GM19372 (cell line): ENCODE data around the gene ALG9.
"Not testable (repeated sequence)": the region's sequence is repeated elsewhere in the genome, so short reads cannot be mapped to it uniquely, and the experiment has no call there.

Source experiments
- ATAC-seq: cut with Tn5 transposase; IDR thresholded peaks from one replicate; pipeline ENCODE4 v1.9.1; 2021; ENCODE audit warnings: mild to moderate bottlenecking, low read depth, moderate library complexity; ENCODE audit not compliant: unreplicated experiment

Gene ALG9

DNA sequence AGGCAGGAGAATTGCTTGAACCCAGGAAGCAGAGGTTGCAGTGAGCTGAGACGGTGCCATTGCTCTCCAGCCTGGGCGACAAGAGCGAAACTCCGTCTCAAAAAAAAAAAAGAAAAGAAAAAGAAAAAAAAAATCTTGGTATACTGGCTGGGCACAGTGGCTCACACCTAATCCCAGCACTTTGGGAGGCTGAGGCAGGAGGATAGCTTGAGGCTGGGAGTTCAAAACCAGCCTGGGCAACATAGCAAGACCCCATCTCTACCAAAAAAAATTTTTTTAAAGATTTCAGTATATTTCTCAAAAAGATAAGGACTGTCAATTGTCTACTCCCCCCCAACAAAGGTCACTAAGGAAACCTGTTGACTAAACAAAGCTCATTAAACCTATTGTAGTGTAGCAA is 13.7 kb upstream of the ALG9 start:
- not testable (repeated sequence) for ATAC-seq

DNA sequence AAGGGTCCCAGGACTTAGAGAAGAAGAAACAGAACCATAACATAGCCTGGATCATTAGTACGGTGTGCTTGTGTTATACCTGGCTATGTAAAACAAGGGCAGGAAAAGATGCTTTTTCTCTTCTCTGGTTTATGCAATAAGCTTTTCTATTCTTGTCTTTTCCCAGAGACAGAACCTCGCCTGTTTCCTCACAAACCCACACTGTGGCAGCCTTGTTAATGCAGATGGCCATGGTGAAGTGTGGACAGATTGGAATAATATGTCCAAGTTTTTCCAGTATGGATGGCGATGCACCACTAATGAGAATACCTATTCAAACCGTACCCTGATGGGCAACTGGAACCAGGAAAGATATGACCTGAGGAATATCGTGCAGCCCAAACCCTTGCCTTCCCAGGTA is 10.8 kb upstream of the ALG9 start:
- ATAC-seq, result no peak

DNA sequence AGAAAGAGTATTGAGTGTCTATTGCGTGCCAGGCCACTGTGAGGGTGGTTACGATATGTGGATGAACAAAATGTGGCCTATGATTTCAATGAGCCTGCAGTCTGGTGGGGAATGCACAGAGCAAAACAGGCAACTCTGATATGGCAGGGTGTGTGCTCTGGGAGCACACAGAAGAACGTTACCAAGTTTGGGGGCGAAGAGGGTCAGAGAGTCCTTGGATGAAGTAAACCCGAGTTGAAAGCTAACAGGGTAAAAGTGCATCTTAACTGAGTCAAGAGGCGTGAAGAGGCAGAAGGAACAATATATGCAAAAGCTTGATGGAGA is 8.2 kb upstream of the ALG9 start:
- no peak for ATAC-seq

DNA sequence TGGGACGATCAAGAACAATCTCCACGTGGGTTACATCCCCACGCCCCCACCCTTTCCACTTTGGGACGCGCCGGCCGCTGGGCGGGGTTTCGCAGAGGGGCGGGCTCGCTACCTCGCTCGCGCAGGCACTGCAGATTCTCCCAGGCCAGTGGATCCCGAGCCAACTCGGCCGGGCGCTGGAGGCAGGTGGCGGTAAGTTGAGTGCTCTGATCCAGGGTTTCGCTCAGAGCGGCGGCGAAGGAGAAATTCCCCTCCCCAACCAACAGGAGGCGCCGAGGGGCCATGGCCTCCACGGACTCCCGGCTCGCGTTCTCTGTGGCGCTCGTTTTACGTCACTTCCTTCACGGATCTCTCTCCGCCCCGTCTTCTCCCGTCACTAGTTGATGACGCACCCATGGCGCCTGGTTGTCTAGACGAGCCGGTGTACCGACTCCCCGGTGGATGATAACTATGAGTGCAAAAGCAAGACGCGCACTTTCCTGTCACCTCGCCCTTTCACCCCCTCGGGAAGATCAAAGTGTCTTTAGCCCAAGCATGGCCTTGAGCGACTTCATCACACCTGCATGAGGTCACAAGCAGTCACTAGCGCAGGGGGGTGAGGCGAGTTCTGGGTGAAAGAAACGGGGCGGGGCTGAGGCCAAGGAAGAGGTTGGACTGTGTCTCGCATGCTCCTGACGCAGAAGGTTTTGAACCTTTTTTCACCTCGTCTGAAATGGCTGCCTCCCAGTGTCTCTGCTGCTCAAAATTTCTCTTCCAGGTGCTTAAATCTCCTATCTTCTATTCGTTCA is 7.7 kb upstream of the ALG9 start, which contains the start of the genes CFAP68 and FDXACB1:
Gene CFAP68, plus strand, starts transcription at position 693 of the 788 bp plus-strand sequence. Its CDS starts 20 bp downstream, at position 713.
Gene FDXACB1, minus strand, starts transcription at position 317 of the 788 bp plus-strand sequence. Its CDS starts 33 bp downstream, at position 284.
- peak; percentile 90 for ATAC-seq

DNA sequence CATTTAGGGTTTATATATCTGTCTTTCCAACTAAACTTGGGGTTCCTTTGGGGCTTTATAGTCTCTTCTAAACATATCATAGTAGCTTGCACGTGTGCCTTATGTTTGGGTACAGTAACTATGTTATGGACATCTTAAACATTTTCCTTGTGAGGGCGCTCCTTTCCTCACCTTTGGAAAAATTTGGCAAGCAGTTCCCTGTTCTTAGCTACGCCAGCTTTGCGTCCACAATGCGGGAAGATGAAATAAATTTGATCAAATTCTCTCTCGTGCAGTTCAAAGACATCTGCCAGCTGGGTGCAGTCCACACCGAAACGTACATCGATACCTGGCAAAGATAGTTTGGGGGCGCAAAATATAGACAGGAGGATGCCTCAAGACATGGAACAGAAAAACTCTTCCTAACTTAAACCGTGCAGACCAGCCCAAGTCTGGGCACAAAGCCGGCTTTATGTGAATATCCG is 7.0 kb upstream of the ALG9 start:
- peak; percentile 3 for ATAC-seq

DNA sequence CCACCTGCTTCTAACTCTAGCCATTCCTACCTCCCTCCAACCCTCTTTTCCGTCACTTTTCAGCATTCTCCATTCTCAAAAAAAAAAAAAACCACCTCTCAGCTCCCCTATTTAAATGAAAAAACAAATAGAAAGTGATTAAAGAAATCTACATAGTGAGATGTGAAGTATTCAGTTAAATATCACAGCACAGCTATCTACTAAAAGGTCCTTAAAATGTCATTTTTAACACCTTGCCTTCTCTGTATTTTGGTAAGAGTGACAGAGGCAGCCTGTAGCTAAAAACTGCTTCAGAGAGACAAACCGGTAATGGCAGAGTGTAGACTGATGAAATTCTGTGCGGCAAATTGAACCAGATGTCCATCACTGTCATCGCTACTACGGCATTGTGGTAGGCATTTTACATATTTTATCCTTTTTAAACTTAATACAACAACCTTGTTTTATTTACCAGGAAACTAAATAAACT is 346 bp upstream of the ALG9 start:
- no peak for ATAC-seq

DNA sequence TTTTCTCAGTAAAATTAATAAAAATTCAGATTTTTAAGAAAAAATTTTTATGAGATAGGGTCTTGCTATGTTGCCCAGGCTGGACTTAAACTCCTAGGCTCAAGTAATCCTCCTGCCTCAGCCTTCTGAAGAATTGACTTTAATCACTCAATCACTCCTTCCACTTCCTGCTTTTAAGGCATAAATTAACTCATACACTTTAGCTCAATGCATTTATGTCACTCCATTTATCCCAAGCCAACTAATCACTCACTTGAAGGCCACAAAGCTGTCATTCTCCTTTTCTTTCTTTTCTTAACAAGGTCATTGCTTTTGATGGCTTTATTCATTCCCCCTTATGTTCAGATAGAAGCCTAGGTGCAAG is 877 bp downstream of the ALG9 start:
- peak; percentile 20 for ATAC-seq

DNA sequence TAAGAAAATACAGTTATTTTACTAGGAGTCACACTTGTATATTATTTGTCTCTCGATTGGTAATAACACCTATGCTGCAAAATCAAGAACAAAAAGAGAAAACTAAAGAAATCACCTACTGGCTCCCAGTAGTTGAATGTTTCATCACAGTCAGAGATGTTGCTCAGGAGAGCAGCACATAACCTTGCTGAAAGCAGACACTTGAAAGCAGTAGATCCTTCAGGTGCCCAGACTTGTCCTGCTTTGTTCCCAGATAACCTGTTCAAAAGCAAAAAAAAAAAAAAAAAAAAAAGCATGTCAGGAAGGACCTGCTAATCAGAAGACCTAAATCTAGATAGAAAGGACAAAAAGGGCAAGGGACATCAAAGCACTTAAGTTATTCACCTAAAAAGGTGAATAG is 1.3 kb downstream of the ALG9 start:
- ATAC-seq, result no peak

DNA sequence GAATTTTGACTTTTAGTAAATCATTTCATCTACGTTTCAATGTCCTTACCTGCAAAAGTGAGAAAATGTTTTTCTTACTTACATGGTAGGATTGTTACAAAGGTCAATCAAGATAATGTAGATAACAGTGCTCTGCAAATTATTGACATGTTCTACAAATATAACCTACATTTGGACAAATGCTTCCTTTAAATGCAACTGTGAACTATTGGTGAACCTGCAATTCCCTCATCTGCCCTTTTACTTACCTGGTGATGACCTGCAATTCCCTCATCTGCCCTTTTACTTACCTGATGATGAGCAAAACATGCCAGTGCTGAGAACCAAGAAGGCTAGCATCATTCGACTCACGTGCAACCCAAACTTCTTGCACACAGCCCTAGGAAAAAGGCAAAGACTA is 11.1 kb downstream of the ALG9 start:
- ATAC-seq, result no peak

DNA sequence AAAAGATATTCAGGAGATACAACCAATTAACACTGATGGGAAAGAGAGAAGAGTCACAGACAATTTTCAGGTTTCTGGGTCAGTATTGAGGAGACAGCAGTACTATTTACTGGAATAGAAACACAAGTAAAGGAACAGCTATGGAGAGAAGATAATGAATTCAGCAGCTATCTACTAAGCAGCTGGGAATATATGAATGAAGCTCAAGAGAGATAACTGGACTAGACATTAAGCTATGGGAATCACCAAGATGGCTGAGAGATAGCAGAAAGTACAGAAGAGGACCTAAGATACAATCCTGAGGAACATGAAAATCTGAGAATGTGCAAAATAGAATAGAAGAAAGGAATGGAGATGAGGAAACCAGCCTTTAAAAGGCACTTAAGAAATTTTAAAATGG is 15.9 kb downstream of the ALG9 start:
- no peak for ATAC-seq

DNA sequence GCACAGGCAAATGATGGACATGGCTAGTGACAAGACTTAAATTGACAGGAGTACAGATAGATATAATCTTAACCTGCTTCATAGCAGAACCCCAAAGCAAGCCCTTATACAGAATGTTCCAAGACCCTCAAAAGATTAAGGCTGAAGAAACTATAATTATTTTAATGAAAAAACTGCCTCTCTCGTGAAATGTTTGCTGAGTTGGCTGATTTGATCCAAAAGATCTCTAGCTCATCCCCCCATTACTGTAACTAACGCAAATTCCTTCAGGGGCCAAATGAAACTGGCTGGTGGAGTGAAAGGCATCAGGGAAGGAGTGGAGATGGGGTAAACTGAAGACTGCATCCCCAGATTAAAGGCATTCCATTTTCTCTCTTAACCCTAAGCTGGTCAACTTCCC is 19.3 kb downstream of the ALG9 start:
- no peak for ATAC-seq

DNA sequence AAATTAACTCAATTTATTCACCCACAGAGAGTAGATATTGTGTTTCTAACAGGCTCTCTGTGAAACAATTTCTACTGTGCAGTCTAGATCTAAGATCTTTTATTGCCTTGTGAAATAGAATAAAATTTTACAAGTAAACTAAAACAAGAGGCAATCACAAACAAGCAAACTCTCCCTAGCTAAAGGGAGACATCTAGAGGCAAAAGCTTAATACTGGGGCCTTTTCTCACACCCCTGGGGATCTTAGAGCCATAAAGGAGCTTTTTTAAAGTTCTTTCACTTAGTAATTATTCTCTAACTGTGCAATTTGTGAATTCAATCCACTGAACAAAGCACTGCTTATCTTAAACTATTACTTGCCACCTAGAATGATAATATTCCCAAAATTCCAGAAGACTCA is 19.7 kb downstream of the ALG9 start:
- ATAC-seq, result no peak

DNA sequence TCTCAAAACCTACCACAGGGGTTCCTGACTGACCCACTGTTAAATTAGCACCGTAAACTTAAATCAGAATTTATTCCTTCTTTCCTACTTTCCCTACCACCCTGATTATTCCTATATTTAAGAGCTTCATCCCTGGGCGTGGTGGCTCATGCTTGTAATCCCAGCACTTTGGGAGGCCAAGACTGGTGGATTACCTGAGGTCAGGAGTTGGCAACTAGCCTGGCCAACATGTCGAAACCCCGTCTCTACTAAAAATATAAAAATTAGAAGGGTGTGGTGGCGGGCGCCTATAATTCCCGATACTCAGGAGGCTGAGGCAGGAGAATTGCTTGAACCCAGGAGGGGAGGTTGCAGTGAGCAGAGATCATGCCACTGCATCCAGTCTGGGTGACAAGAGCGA is 20.3 kb downstream of the ALG9 start:
- no peak for ATAC-seq

DNA sequence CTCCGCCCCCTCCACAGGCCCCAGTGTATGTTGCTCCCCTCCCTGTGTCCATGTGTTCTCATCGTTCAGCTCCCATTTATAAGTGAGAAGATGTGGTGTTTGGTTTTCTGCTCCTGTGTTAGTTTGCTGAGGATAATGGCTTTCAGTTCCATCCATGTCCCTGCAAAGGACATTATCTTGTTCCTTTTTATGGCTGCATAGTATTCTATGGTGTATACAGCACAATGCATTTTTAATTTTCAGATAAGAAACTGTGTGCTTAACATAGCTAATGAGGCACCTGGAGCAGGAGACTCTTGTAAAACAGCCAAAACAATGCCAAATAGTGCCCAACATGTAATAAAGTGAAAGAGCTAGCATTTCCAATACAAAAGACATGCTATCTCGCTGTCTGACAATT is 21.8 kb downstream of the ALG9 start:
- no peak for ATAC-seq

DNA sequence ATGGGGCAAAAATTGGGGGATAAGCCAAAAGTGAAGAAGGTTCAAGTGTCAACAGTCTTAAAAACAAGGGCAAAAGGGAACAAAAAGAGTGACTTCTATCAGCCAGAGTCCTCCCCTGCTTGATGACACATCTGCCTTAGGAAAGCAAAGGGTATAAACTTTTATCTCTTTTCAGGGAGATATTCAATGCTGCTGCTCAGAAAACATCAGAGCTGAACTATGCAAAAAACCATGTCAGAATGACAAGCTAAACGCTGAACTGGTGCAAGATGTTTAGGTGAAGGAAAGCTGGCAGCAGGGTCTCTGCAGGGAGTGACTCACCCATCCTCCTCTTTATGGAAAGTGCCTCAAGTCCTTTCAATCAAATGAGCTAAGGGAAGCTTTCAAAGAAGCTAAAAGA is 24.7 kb downstream of the ALG9 start:
- no peak for ATAC-seq

DNA sequence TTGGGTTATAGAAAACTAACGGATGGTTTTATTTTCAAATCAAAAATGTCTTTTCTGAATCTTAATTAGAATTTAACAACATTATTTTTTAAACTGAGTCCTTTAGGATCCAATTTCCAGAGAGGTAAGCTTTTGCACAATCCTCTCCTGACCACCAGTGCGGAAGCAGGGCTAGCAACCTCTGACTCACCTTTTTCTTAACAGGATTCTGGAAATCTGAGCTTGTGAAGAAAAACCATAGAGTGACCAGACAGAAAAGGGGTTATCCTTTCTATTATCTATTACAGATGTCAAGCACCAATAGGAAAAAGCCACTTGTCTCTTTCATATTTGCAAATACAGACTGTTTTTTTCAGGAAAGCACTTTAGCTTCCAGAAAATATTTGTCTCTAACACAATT is 25.3 kb downstream of the ALG9 start:
- ATAC-seq, result no peak

DNA sequence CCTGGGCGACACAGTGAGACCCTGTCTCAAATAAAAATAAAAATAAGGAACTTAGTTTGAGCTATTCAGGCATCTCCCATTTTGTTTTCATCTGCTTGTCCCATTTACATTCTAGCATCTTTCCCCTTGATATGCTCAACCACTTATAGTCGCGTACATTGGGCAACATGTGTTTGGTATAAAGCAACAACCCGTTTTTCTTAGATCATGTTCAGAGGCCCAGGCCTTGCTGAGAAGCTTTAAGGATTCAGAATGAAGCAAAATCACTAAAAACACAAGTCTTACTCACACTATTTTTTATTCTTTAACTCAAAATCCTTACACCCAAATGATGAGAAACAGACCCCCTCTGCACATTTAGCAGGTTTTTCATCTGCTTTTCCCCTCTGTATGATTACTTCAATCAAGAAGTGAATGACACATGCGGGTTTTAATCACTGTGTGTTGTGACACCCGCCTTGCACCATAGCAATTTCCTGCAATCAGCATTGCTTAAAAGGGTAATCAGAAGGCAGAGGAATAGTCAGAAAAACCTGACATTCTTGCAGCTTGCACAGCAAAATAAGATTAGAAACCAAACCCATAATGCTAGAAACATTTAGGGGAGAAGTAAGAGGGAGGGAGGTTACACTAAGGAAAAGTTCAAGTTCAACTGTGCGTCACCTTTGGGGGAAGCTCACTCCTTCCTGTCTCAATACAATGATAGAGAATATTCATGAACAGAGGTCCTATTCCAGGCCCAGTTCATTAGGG is 25.9 kb downstream of the ALG9 start:
- no peak for ATAC-seq

DNA sequence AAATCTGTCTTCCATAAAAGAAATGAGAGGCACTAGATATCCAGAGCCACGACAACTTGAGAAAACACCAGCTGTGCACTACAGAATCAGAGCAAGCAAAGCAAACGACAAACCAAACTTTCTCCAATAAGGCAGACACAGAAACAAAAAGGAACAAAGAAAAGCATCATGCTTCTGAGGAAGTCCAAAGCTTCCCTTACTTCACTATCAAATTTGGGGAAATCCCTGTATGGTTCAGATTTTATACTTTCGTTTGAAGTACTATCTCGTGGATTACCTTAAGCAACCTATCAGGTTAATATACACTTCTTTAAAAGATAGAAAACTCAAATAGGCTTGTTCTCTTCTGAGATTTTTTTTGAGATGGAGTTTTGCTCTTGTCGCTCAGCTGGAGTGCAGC is 27.7 kb downstream of the ALG9 start:
- ATAC-seq, result no peak

DNA sequence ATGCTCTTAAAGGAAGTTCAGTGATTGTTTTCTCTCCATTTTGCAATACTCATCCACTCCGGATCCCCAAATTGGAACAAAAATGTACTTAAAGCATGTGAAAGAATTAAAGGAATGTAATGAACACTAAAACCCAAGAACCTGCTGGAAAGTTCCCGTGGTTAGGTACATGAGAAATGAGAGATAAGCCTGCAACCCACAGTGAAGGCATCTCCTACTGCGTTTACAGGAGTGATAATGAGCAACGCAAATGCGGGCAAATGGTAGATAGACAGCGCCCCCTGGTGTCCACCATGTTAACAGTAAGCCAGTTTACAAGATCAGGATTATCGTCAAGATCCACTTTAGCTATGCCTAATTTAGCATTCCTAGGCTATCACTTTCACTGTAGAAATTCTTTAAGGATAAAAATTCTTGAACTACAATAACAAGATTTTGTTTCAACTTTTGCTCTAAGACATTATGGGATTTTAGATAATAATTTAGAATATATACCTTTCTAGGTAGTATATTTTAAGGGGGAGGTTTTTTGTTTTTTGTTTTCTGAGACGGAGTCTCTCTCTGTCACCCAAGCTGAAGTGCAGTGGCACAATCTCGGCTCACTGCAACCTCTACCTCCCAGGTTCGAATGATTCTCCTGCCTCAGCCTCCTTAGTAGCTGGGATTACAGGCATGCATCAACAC is 29.9 kb downstream of the ALG9 start:
- ATAC-seq, result peak; percentile 66

DNA sequence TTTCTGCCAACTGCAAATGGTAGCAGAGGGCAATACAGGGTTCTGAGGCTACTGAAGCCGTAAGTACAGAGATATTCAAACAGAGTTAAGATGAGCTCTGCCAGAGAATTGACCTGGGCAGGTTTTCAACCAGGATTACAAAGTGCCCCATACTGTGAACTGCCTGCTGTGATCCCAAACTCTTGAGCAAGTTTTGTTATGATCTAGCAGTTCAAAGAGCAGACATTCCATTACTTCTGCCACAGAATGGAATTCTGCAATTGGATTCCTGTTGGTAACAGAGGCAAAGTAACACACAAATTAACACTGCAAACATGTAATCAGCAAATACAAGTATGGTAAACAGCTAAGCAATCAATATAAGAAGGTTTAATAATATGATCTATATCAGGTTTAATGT is 31.2 kb downstream of the ALG9 start:
- ATAC-seq, result no peak

DNA sequence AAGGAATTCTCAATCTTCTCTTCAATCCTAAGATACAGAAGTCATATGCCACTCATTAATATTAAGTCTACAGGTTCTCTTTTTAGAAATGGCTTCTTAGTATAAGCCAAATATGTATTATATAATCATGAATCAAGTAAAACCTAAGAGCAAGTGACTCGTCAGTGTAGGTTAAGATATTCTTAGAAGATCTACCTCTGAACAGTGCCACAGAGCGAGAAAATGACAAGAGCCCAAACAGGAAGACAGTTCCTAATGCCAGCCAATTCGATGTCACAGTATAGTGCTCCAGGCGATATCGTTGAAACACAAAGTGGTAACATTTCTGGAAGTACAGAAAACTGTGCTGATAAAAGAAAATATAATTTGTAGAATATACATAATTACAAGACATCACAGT is 33.3 kb downstream of the ALG9 start:
- no peak for ATAC-seq
